Measurements from ENCODE around the gene CUL1.

CUL1 gene

DNA sequence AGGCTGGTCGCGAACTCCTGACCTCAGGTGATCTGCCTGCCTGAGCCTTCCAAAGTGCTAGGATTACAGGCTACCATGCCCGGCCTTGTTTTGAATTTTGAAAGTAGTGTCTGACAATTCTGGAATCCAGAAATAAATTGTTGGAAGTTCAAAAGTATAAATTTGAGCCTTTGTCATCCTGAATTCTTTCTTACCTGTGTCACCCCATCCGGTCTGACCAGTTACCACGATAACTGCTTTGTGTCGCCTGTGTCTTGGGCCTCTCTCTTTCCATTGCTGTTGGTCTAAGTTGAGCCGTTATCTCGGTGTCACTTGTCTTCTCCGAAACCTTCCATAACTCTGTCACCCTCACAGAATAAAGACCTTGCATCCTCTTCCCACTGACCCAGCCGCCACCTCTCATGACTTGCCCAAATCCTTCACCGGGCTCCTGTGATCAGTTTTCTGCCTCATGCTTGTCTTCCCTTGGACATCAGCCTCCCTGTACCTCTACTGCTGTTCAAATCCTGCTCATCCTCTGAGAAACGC is 18.6 kb downstream of the CUL1 start:
- no peak for DNase-seq (ENCODE audit: low read depth in 4 of 4, low spot score in 1 of 4)

DNA sequence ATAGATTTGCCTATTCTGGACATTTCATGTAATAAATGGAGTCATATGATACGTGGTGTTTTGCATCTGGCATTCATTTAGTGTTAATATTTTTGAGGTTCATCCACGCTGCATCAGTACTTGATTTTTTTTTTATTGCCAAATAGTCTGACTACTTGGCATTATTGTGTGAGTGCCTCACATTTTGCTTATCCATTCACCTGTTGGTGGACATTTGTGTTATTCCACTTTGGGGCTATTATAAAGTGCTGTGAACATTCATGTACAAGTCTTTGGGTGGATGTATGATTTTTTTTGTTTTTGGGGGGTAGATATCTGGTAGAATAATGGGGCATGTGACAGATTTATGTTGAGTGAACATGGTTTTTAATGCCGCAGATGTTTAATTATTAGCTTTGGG is 19.7 kb downstream of the CUL1 start:
- no peak for DNase-seq (ENCODE audit: low read depth in 4 of 4, low spot score in 1 of 4)

DNA sequence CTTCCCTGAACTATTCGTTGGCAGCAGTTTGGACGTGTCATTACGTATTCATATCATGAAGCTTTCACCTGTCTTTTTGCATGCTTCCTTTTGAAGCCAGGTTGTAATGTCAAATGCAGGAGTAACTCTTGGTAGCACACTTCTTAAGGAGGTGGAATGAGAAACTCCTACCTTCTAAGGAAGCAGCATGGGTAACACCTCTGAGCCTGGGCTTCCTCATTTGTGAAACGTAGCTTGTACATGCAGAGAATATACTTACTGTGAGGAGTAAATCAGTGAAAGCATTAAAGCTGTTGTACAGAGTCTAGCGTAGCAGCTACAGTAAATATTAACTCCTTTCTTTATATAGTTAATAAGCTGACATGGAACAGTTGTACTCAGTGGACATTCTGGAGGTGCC is 21.1 kb downstream of the CUL1 start:
- DNase-seq (ENCODE audit: low read depth in 4 of 4, low spot score in 1 of 4), result no peak

DNA sequence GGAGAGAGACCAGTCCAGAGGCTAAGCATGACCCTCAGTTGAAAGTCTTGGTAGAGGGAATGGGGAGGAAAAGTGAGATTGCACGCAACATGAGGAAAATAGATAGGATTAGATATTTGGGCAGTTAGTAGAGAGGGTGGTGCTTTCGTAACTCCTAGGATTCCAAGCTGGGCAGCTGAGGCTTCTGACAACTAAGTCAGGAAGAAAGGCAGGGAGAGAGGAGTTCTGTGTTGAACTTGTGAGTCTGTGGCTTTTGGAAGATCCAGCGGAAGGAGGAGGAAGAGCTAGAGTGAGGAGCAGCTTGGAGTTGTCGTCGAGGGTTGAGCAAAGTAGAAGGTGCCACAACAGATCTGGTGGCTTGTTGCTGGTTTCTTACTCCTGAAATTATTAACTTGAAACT is 21.8 kb downstream of the CUL1 start:
- DNase-seq (ENCODE audit: low read depth in 4 of 4, low spot score in 1 of 4), result no peak

DNA sequence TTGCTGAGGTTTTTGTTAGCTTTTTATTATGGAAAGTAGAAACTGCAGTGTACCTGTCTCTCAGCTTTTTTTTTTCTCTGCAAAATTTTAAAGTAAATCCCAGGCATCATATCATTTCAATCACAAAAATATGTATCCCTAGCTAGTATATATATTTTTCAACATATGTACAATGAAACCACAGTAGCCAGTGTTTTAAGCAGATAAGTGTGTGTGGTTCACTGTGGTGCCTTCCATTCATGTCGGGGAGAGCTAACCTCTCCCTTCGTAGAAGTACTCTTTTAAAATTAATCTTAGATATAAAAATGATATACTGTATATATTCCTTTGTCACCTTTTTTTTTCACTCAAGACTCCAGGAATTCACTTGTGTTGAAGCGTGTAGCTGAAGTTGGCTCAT is 22.7 kb downstream of the CUL1 start:
- DNase-seq (ENCODE audit: low read depth in 4 of 4, low spot score in 1 of 4), result no peak

DNA sequence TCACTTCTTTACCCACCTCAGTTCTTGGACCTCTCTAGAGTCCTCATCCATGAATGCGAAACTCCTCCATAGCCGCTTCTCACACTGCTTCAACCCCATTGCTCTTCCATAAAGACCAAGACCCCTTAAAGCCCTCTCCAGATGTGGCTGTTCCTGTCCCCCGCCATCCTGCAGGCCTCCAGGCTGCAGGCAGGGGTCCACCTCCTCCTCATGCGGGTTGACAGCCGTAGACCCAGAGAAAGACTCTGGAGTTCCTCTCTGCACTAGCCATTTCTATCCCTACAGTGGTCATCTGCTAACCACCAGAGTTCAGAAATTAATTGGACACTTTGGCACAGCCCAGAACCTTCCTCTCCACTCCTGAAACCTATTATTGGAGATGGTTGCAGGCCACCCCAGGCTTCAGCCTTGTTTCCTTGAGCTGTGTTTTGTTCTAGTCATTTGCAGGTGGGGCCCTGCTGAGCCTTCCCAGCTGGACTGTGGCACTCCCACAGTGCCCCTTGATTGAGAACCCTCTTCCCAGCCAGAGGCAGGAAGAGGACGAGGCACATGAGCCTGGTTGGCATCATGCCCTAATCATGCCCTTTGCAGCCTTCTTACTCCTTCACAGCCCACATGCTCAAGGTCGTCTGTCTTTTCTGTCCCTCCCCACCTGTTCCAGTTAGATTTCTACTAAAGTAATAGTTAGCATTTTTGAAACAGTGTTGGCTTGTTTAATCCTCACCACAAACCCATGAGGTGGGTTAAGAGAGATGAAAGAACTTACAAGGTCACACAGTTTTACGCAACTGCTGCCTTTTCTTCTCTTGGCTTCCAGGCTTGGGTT is 23.9 kb downstream of the CUL1 start:
- DNase-seq (ENCODE audit: low read depth in 4 of 4, low spot score in 1 of 4), result no peak

DNA sequence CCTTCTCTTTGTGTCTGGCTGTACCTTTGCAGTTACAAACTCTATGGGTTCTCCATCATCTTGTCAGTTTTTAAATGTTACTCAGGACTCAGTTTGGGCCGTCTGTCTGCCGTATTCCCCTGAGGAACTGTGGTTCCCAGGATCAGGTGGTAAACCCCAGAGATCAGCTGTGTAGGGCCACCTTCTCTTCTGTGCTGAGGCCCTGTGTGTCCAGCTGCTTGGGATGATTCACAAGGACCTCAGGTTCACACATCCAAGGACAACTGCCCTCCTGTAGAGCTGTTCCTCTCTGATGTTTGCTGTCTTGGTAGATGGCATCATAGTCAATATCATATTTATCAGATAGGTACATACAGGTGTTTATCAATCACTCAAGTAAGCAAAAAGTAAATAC is 24.5 kb downstream of the CUL1 start:
- DNase-seq (ENCODE audit: low read depth in 4 of 4, low spot score in 1 of 4), result no peak

DNA sequence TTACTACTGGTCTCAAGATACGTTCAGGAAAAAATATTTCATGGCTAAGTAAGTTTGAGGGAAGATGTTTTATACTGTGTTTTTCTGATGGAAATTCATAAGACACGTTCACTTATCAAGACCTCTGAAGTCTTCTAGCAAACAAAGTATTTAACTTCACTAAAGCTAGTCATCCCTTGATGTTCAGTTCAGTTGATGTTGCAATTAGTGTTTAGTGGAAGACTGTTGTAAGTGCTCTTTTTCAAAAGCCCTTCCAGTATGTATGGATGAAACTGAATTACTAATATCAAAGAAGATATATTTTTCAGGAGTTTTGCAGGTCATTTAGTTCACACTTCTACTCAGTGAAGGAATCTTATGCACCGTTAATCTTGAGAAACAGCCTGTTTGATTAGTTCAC is 25.1 kb downstream of the CUL1 start:
- DNase-seq (ENCODE audit: low read depth in 4 of 4, low spot score in 1 of 4), result no peak

DNA sequence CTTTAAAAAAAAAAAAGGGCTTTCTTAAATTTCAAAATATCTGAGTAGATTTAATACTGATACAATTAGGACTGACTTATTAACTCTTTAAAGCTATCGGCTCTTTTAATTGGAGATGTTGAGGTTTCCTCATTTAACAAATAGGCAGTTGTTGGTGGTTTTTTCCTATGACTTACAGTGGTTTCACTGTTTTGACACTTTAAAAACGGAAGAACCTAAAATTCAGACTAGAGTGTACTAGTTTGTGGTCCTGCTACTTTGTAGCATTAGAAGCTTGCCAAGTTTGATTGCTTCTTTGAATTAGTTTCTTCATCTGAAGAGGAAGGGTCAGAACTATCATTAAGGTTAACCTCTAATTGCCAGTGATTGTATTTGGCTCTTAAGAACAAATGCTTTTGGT is 27.7 kb downstream of the CUL1 start:
- DNase-seq (ENCODE audit: low read depth in 4 of 4, low spot score in 1 of 4), result no peak

DNA sequence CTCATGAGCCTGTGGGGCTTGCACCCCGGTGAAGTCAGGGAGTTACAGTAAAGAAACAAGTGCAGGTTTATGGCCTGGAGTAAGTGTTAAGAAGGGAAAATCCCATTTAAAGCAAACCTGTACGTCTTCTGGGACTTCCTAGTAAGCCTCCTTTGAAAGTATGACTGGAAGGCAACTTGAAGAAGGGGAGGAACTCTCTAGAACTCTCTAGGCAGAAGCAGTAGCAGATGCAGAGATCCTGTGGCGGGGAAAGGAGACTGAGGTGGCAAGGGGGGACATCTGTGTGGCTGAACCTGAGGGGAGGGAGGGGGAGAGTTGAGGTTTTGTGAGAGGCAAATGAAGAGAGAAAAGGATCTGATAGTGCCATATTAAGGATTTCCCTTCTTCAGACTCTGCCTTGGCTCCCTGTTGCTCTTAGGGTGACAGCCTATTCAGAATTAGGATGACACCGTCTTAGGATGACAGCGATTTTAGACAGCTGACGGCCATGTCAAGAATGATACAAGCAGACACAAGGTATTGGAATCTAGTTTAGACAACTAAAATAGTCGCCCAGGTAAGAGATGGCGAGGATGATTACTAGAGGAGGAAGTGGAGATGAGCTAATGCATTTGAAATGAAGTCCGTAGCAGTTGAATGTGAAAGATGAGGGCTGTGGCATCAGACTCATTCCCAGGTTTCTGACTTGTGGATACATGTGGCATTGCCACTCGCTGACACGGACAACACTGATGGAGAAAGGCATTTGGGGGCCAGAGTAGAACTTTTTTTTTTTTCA is 29.0 kb downstream of the CUL1 start:
- DNase-seq (ENCODE audit: low read depth in 4 of 4, low spot score in 1 of 4), result no peak

DNA sequence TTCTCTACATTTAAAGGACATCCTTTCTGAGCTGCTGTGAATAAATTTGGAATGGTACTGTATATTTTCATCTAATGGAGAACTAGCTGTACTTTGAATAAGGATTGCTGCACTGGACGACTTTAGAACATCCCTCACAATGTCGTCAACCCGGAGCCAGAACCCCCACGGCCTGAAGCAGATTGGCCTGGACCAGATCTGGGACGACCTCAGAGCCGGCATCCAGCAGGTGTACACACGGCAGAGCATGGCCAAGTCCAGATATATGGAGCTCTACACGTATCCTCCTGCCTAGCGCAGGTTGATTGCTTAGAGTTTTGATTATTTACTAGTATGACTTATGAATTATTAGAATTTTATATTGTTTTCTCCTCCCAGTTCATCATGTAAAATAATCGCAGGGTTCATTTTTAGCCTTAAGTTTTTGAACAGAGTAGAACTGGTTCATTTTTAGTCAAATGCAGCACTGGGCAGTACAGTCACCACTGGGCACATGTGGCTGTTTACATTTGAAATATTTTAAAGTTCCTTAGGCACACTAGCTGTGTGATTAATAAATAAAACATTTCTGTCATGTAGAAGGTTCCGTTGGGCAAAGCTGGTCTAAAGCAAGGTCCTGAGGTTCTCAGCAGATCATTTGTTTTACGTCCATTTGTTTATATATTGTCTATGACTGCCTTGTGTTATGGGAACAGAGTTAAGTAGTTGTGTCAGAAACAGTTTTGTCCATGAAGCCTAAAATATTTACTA is 31.5 kb downstream of the CUL1 start:
- DNase-seq (ENCODE audit: low read depth in 4 of 4, low spot score in 1 of 4), result no peak

DNA sequence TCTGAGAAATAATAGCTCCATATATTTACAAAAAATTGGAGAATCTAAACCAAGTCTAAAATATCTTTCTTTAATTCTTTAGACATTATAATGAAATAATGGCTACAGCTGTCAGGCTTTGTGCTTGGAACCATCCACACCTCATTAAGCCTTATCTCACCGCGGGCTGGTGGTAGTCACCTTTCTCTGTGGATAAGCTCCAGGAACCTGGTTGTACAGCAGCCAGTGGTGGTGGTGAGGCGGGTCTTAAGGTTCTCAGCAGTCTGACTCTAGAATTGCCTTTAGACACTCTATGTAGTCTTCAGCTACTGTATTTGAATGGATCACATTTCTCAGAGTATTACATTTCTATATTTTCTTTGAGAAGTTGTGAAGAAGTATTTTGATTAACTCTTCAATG is 34.2 kb downstream of the CUL1 start:
- DNase-seq (ENCODE audit: low read depth in 4 of 4, low spot score in 1 of 4), result no peak

DNA sequence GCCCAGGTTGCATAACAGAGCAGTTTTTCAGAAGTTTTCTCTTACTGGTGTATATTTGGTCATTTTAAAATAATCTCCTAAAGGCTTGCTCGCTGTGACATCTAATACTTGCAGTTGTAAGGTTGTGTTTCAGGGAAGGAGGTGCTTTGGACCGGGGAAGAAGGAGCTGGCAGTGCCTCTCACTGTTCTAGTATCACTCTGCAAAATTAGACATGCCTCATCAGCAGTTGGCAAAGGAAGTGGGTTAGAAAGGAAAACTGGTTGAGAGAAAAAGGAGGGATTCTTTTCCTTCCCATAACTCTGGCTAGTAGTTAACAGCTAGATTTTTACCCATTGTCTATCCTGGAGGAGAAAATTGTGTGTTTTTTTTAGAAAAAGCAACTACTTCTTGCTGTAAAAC is 34.8 kb downstream of the CUL1 start:
- no peak for DNase-seq (ENCODE audit: low read depth in 4 of 4, low spot score in 1 of 4)

DNA sequence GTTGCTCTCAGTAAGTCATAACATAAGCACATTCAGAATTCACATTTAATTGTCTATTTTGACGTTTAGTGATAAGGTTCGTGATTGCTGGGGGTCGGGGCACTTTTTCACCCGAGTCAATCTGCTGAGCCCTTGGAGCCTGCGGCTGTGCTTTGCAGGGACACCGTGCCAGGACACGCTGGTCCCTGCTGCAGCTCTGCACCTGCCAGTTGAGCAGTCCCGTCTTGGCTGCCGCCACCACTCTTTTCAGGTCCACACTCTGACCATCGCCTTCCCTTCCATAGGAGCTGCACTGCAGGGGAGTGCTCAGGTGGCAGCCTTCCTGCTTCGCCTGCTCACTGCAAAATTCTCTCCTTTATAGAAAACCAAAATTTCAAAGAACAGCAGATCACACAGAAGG is 36.4 kb downstream of the CUL1 start:
- no peak for DNase-seq (ENCODE audit: low read depth in 4 of 4, low spot score in 1 of 4)

DNA sequence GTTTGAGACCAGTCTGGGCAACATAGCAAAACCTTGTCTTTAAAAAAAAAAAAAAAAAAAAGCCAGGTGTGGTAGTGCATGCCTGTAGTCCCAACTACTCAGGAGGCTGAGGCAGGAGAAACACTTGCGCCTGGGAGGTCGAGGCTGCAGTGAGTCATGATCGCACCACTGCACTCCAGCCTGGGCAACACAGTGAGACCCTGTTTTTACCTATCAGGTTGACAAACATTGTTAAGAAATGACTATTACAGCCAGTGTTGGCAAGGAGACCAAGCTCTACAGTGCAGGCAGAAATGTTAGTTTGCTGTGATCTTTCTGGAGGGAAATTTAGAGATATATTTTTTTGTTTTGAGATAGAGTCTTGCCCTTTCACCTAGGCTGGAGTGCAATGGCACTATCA is 37.3 kb downstream of the CUL1 start:
- no peak for DNase-seq (ENCODE audit: low read depth in 4 of 4, low spot score in 1 of 4)

DNA sequence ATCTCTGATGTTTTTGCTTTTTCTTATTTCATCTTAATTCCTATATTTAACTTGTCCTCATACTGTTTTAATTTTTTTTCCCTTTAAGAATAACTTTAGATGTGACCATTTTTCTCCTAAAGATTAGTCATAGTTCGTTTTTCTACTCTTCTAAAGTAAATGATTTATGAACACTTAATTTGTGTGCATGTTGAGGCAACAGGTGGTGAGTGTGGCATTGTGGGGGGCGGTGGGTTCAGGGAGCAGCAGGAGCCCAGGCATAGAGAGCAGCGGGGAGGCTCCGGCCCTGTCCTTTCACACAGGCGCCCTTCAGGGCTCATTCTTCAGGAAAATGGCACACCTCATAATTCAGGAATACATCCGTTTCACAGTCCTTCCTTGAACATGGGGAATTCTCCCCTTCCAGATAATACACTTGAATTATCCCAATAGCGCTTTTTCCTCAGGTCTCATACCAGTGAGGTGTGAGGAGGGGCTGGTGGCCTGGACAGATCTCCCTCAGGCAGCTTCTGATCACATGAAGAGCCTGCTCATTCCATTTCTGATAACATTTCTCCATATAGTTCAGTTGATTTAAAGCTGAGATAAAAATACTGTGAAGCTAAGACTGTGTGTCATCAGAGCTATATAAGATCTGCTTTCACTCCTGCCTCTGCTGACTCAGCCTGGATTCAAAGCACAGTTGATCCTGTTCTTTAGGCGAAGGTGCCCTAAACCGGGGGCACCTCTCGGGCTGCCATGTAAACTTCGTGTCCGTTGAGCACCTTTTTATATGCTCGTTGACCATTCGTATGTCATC is 40.2 kb downstream of the CUL1 start:
- DNase-seq (ENCODE audit: low read depth in 4 of 4, low spot score in 1 of 4), result no peak

DNA sequence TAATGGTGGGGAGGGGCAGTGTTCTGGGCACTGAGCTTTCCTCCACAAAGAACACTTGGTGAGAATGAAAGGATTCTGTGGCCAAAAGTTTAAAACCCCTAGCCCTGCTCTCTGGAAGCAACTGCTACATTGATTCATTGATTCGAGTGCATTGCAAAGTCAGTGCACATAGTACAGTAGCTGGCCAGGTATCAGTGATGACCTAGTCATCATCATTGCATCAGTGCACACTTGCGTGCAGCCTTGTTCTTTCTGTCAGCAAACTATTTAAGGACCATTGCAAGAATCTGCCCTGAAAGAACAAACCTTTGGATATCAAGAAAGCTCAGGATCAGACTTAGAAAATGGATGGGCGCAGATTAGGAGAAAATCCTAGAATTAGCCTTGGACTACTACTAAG is 47.4 kb downstream of the CUL1 start:
- no peak for DNase-seq (ENCODE audit: low read depth in 4 of 4, low spot score in 1 of 4)

DNA sequence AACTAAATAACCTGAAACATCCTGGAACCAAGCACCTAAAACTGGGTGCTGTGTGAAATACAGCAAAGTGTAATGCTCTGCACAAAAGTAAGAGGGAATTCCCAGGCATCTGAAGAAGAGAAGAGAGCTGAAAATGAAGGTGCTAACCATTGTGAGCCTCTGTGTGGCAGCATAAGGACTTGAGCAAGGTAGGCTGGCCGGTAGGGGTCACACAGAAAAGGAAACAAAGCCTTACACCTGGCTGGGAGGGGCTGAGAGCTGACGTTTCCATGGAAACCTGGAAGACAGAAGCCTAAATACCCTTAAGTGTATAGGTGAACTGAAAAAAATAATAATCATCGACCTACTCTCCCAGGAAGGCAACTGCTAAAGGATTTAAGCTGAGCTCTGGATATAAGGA is 48.6 kb downstream of the CUL1 start:
- no peak for DNase-seq (ENCODE audit: low read depth in 4 of 4, low spot score in 1 of 4)

DNA sequence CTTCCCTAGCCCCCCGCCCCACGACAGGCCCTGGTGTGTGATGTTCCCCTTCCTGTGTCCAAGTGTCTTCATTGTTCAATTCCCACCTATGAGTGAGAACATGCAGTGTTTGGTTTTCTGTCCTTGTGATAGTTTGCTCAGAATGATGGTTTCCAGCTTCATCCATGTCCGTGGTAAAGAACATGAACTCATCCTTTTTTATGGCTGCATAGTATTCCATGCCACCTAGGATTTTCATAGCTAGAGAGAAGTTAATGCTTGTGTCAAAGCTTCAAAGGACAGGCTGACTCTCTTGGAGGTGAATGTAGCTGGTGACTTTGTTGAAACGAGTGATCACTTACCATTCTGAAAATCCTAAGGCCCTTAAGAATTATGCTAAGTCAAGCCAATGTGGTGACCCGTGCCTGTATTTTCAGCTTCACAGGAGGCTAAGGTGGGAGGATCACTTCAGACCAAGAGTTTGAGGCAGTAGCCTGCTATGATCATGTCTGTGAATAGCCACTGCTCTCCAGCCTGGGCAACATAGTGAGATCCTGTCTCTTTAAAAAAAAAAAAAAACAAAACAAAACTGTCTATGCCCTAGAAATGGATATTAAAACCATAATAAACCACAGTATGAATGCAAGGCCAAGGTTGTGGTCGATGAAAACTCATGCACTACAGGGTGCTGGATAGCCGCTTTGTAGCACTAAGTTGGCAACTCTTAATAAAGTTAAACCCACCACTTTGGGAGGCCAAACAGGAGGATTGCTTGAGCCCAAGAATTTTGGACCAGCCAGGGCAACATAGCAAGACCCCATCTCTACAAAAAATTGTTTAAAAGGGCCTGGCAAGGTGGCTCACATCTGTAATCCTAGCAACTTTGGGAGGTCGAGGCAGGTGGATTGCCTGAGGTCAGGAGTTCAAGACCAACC is 52.0 kb downstream of the CUL1 start:
- DNase-seq (ENCODE audit: low read depth in 4 of 4, low spot score in 1 of 4), result no peak

DNA sequence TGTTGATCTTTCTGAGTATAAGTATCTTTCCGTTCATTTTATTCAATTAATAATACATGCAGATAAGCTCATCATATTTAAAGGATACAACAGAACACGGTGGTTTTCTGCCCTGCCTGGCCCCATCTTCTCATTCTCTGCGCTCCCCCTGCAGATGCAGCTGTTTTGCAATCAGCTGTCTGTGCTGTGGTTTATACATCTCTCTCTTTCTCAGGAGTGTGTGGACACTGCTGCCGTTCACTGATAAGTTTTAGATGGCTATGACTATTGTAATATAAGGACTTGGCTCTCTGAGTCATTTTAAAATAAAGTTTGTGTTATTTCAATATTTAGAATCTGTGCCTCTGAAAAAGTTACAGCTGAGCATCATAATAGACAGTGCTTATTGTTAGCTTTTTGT is 54.5 kb downstream of the CUL1 start:
- no peak for DNase-seq (ENCODE audit: low read depth in 4 of 4, low spot score in 1 of 4)

All from stimulated activated CD4-positive, alpha-beta T cell treated with anti-CD3 and anti-CD28 coated beads, Interleukin-1b, Interleukin-23, amount 100 ng/mL, for 24 hours (primary cell).